ENCODE measurements around the gene DZIP1L. TPM values are rescaled to one million over a fixed set of nuclear protein-coding genes. Genes with fewer than 3 reads are reported as not detected.

Gene DZIP1L
- polyA plus RNA-seq, 2 of the 4 experiments (the other 2 are of a cell fraction), result 2.7 to 7.0 TPM

- TF ChIP-seq CBX2 (IDR thresholded peaks at IDR 0.05; ENCODE audit: borderline replicate concordance, low read depth) (no peak), GATA3 (IDR thresholded peaks at IDR 0.05; ENCODE audit: borderline replicate concordance) (no peak), POLR2A (IDR thresholded peaks at IDR 0.05; ENCODE audit: low read length) (peak; percentile 32), HOXA7 (CRISPR knock-in tag; IDR thresholded peaks at IDR 0.05) (no peak), HMGXB4 (CRISPR knock-in tag; IDR thresholded peaks at IDR 0.05; ENCODE audit: borderline replicate concordance) (no peak), FOSL2 (IDR thresholded peaks at IDR 0.05) (no peak), FOSL2 (CRISPR knock-in tag; IDR thresholded peaks at IDR 0.05) (0 out of 2 replicates have a peak, but pooled peaks have one; percentile 7), ELK1 (IDR thresholded peaks at IDR 0.05; ENCODE audit: low read depth, low read length) (no peak), KDM1A (IDR thresholded peaks at IDR 0.05; ENCODE audit: low read depth) (no peak), RFX5 (IDR thresholded peaks at IDR 0.05) (no peak), TP53 (CRISPR knock-in tag; IDR thresholded peaks at IDR 0.05) (no peak), FOXS1 (CRISPR knock-in tag; IDR thresholded peaks at IDR 0.05) (no peak), KDM5A (IDR thresholded peaks at IDR 0.05) (no peak), SREBF2 (IDR thresholded peaks at IDR 0.05) (no peak), HOXB13 (CRISPR knock-in tag; IDR thresholded peaks at IDR 0.05; ENCODE audit: low read depth) (no peak), NPAS2 (CRISPR knock-in tag; IDR thresholded peaks at IDR 0.05; ENCODE audit: borderline replicate concordance) (no peak), PBX3 (IDR thresholded peaks at IDR 0.05) (no peak), EHMT2 (IDR thresholded peaks at IDR 0.05; ENCODE audit: low read depth) (no peak), MAZ (IDR thresholded peaks at IDR 0.05; ENCODE audit: borderline replicate concordance, low read depth, low read length) (no peak), TFCP2L1 (CRISPR knock-in tag; IDR thresholded peaks at IDR 0.05) (no peak), HES2 (IDR thresholded peaks at IDR 0.05) (no peak), HOXB5 (CRISPR knock-in tag; IDR thresholded peaks at IDR 0.05) (no peak), REST (IDR thresholded peaks at IDR 0.05) (no peak), EHF (CRISPR knock-in tag; IDR thresholded peaks at IDR 0.05) (no peak), ZC3H11A (IDR thresholded peaks at IDR 0.05) (no peak)
Observed at GRCh38 chr3:138114988-138115971, at the start of gene DZIP1L (continued).
